ENCODE results near the gene SH2D6.

The SH2D6 gene

GRCh38 chr2:85440729-85441128 is 22.2 kb downstream of the SH2D6 start:
- no peak for DNase-seq

- no peak for DNase-seq
Observed at GRCh38 chr2:85441864-85442263, 23.4 kb downstream of the SH2D6 start.

DNA sequence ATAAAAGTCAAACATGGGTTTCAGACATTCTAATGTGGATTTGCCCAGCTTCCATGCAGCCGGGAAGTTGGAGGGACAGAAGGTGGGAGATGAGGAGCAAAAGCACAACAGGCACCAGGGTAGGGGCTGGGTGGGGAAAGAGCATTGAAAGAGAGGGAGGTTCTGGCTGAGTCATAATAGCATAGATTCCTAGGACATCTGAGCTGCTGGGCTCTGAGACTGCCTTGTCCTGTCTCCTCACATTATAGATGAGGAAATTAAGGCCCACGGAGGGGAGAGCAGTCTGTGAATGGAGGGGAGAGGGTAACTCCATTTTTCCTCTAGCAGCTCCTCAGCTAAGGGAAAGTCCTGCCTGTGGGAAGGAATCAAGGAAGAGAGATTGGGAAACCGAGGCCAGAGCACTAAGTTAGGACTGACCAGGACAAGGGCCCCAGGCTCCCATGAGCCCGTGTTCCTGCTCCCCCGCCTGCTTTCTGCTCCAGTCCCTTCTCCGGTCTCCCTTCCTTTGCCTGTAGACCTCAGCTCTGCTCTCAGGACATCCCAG is 26.2 kb downstream of the SH2D6 start:
- no peak for DNase-seq

DNA sequence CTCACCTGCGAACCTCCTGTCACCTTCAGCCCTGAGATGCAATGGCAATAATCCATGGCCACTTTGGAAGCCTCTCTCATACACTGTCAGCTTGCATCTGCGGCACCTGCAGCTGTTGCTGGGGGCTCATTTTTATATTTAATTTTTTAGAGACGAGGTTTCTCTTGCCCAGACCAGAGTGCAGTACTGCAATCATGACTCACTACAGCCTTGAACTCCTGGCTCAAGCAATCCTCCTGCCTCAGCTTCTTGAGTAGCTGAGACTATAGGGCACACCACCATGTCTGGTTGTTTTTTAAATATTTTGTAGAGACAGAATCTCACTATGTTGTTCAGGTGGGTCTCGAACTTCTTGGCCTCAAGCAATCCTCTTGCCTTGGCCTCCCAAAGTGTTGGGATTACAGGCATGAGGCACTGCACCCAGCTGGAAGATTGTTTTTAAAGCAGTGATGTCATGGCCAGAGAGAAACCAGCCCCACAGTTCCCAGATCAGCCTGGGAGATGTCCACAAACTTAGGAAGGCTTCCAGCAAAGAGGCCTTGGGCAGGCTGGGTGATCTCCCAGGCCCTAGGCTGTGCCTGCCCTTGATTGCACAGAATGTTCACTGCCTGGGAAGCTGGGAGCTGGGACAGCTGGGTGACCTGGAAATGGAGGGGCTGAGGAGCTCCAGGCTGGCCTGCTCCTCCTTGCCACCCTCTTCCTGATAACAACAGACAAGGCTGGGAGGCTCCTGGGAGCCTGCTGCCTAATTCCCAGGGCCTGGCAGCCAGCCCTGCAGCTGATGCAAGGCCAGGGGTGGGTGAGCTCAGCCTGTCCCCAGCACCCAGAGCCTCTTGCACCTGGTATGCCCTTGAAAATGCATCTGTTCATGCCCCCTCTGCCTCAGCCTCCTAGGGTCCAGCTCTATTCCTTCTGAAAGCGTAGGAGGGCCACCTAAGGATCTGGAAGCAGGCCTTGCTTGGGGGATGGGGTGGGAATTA is 27.1 kb downstream of the SH2D6 start:
- DNase-seq, result no peak

DNA sequence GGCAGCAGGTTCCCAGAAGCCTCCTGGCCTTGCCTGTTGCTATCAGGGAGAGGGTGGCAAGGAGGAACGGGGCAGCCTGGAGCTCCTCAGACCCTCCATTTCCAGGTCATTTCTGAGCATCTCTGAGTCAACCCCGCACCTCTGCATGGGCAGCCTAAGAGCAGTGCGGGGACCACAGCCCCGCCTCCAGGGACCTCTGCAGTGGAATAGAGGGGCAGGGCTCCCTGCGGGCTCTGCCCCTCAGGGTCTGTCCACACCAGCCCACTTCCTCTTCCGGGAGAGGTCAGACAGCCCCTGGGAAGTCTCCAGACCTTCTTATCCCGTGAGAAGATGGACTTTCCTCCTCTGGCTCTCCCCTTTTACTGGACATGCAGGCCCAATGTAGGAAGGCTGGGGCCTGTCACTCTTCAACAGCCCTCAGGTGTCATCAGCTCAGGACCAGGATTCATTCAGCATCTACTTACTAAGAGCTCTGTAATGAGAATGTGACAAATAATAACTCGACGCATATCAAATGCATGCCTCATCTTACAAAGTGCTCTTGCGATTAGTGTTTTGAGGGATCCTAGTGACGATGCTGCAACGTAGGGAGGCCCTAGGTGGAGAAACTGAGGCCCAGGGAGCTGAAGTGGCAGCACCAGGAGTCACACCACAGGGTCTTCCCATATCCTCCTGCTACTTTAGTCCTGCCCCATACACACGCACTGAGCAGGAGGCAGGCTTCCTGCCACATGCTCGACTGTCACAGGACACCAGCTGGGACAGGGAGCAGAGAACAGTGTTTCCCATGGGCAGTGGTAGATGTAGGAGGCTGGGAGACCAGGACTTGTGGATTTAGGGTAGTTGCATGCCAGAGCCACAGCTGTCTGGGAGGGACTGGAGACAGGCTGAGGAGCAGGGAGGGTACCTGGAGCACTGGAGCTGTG is 28.0 kb downstream of the SH2D6 start:
- DNase-seq, result no peak

DNA sequence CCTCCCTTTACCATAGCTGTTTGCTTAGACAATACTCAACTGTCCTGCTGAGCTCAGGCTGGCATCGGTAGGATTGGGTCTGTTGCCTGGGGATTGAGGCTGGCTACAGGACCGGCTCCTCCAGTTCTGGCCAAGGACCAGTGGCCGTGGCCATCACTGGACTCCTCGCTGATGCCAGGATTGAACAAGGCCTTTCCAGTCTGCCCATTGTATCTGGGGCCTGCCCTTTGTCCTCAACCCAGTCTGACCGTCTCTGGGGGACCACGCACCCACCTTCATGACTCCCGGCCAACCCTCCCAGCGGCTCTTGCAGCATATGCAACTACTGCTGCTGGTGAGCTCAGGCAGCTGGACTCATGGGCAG is 28.7 kb downstream of the SH2D6 start:
- no peak for DNase-seq

GRCh38 chr2:85448461-85449213 is 30.1 kb downstream of the SH2D6 start:
- DNase-seq, result peak; percentile 66

- no peak for DNase-seq
Observed at GRCh38 chr2:85449214-85449588, 30.7 kb downstream of the SH2D6 start.

- DNase-seq, result no peak
Observed at GRCh38 chr2:85452237-85452636, 33.7 kb downstream of the SH2D6 start.

DNA sequence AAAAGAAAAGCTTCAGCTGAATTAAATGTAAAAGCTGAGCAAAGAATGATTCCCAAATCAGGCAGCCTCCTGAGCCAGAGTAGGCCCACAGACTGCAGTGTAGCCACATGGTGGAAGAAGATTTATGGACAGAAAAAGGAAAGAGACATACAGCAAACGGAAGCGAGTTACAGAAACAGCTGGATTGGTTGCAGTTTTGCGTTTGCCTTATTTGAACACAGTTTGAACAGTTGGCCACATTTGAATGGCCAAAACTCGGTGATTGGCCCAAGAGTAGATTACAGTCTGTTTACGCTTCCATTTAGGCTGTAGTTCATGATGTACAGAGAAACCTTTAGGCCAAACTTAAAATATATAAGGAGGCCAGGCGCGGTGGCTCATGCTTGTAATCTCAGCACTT is 35.1 kb downstream of the SH2D6 start:
- DNase-seq, result no peak

DNA sequence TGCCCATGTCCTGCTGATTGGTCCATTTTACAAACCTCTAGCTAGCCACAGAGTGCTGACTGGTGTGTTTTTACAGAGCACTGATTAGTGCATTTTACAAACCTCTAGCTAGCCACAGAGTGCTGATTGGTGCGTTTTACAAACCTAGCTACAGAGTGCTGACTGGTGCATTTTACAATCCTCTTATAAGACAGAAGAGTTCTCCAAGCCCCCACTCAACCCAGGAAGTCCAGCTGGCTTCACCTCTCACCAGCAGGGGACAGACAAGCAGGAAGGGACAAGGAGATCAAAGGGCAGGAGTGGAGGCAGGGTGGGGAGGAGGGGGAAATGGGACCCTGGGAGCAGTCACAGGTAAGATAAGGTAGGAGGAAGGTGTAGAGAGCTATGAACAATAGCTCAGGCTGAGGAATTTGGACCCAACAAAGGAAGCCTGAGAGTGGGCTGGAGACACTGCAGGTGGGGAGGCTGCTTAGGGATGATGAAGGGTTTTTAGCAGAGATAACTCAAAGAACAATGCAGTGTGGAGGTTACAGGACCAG is 37.1 kb downstream of the SH2D6 start:
- DNase-seq, result no peak

GRCh38 chr2:85457043-85457442 is 38.5 kb downstream of the SH2D6 start:
- no peak for DNase-seq

DNA sequence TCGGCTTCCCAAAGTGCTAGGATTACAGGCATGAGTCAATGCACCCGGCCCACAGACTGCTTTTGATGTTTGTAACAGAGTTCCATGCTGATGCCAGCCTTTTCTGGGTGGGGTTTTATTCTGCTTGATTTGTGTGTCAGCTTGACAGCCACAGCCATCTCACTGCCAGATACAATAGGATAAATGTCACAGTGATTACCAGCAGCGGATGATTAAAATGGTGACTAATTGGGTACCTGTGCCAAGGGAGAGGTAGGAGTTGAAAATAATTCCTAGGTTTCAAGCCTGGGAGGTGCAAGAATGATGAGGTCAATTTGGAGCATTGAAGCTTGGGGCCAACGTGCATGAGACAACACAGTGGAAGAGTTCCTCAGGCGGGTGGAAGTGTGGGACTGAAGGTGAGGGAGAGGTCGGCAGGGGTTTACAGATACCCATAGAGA is 39.4 kb downstream of the SH2D6 start:
- DNase-seq, result no peak

DNA sequence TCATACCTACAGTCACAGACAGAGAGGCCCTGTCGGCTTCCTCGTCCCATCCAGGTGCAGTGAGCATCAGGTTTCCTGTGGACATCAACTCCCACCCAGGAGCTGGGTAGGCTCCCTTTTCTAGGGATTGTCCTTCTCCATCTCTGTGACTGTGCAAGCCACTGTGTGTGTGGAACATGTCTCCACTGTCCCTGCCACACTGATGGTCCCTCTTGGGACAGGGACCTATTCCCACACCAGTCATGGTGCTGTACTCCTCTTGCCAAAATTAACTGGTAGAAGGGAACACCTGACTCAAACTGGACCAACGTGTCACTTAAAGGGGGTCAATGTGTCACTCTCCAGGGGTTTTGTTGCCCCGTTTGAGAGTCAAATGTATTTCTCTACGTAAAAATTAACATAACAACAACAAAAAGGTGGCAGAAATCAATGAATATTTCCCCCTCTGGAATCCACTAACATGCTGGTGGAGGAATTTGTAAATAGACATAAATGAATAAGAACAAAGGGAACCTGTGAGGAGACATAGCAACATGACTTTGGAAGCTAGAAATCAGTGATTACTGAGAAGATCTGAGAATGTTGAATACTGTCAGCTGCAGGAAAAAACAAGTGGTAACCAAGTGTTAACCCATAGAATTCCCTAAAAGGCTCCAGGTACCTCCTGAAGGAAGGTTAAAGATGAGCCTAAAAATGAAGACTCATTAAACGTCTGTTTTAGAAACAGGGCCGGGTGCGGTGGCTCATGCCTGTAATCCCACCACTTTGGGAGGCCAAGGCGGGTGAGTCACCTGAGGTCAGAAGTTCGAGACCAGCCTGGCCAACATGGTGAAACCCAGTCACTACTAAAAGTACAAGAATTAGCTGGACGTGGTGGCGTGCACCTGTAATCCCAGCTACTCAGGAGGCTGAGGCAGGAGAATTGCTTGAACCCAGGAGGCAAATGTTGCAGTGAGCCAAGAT is 40.4 kb downstream of the SH2D6 start:
- no peak for DNase-seq

DNA sequence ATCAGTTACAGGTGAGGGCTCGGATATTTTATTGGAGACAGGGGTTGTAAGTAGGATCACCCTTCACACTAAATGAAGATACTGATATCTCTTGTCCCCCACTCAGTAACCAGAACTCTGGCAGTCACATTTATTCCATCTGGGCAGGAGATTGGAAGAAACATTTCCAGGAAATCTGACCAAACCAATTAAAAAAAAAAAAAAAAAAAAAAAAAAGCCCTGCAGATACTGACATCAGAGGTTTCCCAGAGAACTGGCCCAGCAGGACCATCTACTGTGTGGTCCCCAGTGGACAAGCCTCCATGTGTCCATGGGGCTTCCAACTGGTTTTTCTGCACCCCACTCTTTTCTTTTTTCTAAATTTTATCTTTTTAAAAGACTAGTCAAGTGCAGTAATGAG is 41.3 kb downstream of the SH2D6 start:
- no peak for DNase-seq

GRCh38 chr2:85462322-85462721 is 43.8 kb downstream of the SH2D6 start:
- no peak for DNase-seq

GRCh38 chr2:85468096-85468703 is 49.7 kb downstream of the SH2D6 start:
- DNase-seq, result no peak

DNA sequence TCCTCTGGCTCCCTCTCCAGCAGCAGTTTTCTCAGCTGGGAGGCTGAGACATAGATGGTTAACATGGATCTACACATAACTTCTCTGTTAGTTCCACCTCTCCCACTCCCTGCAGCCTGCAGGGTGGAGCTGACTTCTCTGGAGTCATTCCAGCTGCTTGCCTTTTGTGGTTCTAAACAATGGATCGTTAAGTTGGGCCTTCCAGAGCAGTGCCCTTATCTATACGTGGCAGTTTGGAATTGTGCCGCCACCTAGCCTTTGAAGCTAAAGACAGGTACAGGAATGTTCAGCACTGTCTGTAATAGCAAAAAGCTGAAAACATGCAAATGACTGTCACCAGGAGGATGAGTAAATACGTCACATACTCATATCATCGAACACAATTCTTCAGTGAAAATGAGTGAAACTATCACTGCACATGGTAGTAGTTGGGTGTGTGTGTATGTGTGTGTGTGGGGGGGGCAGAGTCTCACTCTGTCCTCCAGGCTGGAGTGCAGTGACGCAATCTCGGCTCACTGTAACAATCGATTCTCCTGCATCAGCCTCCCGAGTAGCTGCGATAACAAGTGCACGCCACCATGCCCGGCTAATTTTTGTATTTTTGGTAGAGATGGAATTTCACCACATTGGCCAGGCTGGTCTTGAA is 50.3 kb downstream of the SH2D6 start:
- peak; percentile 75 for DNase-seq

DNA sequence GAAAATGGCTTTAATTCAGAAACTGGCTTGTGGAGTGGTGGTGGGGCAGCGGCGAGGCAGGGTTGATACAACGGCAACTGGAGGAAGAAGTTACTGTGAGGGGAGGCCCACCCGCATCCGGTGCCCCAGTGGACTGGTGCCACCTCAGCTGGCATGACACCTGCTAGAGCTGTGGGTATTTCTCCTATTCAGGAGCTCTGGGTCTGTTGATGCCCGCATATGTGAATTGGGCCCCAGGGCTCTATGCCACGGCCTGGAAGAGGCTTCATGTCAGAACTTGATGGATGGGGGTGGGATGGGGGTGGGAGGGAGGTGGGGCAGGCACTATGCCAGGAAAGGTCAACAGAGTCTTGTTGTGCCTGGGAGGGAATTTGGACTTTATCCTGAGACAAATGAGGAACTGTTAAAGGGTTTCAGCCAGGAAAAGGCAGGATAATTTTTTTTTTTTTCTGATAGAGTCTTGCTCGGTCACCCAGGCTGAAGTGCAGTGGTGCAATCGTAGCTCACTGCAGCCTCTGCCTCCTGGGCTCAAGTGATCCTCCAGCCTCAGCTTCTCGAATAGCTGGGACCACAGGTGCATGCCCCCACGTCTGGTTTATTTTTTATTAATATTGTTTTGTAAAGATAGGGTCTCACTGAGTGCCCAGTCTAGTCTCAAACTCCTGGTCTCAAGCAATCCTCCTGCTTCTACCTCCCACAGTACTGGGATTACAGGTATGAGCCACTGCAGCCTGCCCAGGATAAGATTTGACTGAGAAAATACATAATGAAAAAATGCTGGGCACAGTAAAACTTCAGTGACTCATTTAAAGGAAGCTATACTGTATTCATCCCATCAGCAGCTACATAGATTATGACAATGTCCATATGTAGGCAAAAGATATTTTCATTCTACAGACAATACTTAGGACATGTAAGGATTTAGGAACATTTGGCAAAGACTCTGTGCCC is 52.6 kb downstream of the SH2D6 start:
- DNase-seq, result peak; percentile 48

Data from hematopoietic multipotent progenitor cell treated with erythropoietin and hydrocortisone succinate and interleukin-3 and kit ligand, for 6 days (in vitro differentiated cells).